Measurements from ENCODE around the gene OR10K2.
"Not testable (repeated sequence)": the region's sequence is repeated elsewhere in the genome, so short reads cannot be mapped to it uniquely, and the experiment has no call there.

Gene OR10K2, protein sequence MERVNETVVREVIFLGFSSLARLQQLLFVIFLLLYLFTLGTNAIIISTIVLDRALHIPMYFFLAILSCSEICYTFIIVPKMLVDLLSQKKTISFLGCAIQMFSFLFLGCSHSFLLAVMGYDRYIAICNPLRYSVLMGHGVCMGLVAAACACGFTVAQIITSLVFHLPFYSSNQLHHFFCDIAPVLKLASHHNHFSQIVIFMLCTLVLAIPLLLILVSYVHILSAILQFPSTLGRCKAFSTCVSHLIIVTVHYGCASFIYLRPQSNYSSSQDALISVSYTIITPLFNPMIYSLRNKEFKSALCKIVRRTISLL

DNA sequence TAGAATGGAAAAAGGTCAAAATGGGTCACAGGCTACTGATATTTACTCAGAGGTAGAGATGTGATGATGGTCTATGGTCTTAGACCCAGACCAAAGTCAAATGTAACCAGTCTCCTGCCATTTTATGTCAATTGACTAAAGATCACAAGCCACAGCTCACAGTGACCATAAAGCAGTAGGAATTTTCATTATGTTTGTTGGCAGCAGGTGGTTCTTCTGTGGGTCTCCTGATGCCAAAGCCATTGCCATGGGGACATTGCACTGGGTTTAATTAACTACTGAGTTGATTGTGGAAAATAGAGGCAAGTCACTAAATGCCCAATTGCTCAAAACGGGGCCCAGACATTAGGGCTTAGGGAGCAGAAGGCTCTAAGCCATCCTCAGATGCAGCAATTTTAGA, at the start of gene OR10K2:
TSS of gene OR10K2 (minus strand) at position 101 of the 400 bp plus-strand sequence. CDS start 5,371 bp downstream, outside the sequence.
- DNase-seq (ENCODE audit: low read depth in 2 of 2): no peak

DNA sequence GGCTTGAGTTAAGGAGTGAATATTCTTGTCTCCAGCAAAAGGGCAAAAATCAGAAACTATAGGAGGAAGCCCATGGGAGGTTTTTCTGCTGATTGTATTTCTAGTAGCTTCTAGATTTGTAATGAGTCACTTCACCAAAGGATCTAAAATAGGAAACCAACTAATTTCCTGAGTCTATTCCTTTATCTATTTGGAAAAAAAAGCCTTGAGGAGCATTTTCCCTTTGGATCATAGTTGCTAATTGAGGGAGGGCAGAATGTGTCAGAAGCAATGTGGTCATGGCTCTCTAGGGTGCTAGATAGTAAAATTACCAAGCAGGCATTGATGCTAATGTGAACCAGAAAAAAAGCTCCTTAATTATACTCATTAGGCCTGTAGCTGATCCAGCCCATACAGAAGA, 45.9 kb upstream of the OR10K2 start, which contains the start of gene OR10R2:
TSS of gene OR10R2 (plus strand) at position 301 of the 400 bp plus-strand sequence. CDS start 106 bp downstream, outside the sequence.
- no peak for DNase-seq (ENCODE audit: low read depth in 2 of 2)

DNA sequence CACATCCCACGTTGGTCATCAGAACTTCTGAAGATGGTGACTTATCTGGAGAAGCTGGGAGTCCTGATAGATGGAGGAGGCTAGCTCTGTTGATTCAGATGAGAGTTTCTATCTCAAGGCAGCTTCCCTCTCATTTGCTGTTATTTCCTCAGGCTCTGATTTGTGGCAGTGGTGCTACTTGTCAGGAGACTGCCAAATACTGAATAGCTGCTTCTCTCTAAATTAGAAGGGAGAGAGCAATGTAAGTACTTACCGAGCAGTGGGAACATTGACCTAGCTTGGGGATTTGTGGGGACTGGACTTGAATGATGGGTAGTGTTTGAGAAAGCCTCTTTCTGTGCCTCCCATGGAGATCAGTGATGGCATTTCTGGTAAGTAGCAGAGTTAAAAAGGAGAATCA, 35.5 kb upstream of the OR10K2 start, which contains the start of gene OR10K1:
TSS of gene OR10K1 (plus strand) at position 301 of the 400 bp plus-strand sequence. CDS start 3,728 bp downstream, outside the sequence.
- no peak for DNase-seq (ENCODE audit: low read depth in 2 of 2)

DNA sequence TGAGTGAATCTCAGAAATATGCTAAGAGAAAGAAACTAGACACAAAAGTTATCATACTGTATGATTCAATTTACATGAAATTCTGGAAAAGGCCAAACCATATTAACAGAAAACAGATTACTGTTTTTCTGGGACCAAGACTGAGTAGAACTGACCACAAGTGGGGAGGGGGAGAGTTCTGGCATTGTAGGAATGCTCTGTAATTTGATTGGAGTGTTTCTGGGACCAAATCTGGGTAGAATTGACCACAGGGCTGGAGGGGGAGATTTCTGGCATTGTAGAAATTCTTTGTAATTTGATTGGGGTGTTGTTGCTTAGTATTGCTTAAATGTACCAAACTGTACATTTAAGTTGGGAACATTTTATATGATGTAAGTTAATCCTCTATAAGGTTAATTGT, 32.2 kb upstream of the OR10K2 start:
- no peak for DNase-seq (ENCODE audit: low read depth in 2 of 2)

DNA sequence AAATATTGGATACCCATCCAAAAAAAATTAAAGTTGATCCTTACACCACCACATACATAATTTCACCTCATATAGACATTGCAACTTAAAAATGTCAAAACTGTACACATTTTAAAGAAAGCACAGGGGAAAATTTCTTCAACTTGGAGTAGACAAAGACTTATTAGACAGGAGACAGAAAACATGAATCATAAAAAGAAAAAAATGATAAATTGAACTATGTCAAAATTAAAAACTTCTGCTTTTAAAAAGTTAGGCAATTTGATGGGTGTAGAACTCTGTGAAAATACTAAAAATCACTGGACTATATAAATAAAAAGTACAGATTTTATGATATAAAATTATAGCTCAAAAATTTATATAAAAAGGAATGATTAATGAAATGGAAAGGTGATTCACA, 31.2 kb upstream of the OR10K2 start:
- DNase-seq (ENCODE audit: low read depth in 2 of 2): no peak

DNA sequence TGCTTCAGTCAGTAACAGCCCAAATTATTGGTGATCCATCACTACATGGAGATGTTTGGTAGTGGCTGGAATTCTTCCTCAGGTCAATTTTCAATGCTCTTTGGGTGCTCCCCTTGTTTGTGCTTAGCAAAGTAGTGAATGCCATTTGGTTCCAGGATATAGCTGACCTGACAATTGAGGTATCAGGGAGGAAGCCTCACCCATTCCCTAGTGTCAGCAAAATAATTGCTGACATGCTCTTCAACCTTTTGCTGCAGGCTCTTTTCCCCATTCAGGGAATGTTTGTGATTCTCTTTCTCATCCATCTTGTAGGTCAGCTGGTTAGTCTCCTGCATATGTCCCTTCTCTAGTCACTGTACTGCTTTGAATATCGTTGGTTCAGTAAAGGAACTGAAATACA, 28.5 kb upstream of the OR10K2 start:
- DNase-seq (ENCODE audit: low read depth in 2 of 2): no peak

DNA sequence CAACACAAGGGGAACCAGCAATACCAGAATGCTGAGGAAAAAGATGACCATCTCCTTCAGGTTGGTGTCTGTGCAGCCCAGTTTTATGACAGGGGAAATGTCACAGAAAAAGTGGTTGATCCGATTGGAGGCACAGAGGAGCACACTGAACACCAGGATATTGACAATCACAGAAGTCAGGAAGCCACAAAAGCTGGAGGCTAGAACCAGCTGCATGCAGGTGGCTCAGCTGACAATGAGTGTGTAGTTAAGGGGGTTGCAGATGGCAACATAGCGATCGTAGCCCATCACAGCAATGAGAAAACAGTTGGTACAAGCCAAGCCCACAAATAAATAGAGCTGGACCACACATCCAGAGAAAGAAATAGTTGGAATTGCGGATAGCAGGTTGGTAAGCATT, 19.3 kb upstream of the OR10K2 start:
- DNase-seq (ENCODE audit: low read depth in 2 of 2): no peak

DNA sequence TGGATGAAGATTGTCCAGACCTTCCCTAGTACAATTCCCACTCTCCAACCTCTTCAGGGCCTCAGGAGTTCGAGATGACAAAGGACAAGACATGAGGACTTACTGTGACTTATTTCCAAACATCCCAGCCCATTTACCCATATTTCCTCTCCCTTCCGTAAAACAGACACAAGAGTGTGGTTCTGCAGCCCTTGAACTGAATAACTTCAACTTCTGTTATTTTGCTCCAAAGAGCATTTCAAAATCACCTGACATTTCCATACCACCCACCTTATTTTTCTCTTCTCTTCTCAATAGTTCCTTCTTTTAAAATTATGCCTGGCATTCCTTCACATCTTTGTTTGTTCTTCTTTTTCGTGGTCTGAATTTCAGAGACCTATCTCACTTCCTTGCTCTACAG, 8.7 kb upstream of the OR10K2 start:
- no peak for DNase-seq (ENCODE audit: low read depth in 2 of 2)

DNA sequence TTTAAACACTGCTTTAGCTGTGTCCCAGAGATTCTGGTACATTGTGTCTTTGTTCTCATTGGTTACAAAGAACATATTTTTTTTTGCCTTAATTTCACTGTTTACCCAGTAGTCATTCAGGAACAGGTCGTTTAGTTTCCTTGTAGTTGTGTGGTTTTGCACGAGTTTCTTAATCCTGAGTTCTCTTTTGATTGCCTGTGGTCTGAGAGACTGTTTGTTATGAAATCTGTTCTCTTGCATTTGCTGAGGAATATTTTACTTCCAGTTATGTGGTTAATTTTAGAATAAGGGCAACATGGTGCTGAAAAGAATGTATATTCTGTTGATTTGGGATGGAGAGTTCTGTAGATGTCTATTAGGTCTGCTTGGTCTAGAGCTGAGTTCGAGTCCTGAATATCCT, 4.1 kb upstream of the OR10K2 start:
- not testable (repeated sequence) for DNase-seq (ENCODE audit: low read depth in 2 of 2)

DNA sequence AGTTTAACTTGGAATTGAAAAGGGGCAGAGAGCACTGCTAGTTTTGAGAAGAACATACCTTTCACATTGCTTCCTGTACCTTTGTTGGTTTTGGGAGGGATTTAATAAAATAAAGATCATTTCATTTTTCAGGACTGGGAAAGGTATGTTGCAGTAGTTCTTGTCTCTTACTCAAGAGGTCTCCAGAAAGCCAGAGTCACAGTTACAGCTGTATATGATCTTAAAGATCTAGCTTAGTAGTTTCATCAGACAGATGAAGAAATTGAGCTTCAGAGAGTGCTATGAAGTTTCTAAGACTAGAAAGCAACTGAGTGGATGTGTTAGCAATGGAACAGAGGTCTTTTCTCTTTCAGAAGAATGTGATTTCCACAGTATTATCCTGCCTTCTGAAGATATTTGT, 1.0 kb downstream of the OR10K2 start:
- DNase-seq (ENCODE audit: low read depth in 2 of 2): no peak

DNA sequence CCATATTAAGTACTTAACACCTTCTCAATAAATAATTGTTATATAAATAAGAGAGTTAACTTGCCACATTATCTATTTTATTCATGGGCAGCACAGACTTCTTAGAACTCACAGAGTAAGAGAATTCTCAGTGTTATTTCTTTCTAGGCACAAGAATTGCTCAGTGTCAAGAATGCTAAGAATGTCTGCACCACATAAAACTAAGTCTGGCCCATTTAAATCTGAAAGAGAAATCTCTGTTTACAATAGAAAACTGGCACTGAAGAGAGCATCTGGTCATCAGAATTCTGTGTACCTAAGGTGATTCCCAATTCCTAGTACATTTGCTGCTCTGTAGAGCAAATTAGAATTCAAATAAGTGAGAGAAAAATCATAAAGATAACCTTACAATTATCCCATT, 3.8 kb downstream of the OR10K2 start:
- DNase-seq (ENCODE audit: low read depth in 2 of 2): no peak

DNA sequence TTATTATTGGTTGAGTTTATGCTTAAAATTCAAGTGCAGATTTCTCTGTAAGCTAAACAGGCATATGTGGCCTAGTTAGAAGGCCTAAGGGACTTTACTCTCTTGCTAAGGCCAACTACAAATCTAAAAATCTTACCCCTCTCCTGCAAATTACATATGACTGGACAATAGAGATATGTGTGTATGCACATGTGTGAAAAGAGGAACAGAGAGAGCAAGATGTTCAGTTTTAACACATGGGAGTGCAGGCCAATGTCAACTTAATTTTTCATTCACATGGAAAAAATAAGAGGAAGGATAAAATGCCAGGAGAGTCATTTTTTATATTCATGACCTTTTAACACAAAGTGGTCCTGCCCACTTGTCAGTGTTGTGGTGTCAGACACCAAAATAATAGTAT, 8.5 kb downstream of the OR10K2 start:
- DNase-seq (ENCODE audit: low read depth in 2 of 2): no peak

DNA sequence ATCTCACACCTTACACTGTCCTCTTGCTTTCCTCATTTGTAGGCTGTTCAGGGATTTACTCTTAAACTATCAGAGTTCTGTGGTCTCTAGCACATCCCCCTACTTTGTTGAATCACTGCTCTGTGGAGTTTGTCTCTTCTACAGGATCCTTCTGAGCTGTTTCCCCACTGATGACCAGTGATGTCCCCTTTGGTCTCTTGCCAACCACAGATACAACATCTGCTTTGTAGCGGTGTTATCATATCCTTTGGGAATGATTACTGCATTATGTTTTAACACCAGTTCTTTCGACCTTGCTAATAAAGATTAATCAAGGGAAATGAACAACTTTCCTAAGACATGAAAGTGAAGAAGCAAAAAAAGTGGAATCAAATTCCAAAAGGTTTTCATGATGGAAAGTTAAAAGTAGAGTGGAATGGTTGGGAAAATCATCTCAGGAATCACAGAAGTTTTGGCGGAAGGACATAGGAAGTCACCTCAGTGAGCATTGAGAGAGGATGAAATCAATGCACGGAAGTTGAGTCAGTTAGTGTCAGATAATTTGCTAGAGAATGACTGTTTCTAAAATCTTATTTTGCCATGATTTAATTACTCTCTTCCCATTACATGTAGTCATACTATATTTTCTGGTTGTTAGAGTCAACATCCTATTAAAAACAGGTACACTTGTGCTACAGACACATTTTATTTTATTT, 11.2 kb downstream of the OR10K2 start:
- DNase-seq (ENCODE audit: low read depth in 2 of 2): no peak

DNA sequence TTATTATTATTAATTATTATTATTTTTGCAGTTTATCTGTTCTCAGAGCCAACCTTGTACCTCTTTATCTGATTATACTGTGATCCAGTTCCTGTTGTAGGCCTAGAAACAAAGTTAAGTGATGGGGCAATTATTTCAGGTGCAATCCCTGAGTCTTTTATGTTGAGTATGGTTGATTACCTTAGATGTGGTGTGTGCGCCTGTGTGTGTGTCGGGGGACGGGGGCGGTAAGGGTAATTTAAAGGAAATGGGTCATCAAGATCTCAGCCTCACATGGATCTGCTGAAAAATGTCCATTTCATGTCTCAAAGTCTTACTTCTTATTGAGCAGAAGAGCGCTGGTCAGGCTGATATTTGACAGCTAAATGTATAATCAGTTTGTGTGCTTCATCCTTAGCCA, 18.9 kb downstream of the OR10K2 start:
- DNase-seq (ENCODE audit: low read depth in 2 of 2): no peak

DNA sequence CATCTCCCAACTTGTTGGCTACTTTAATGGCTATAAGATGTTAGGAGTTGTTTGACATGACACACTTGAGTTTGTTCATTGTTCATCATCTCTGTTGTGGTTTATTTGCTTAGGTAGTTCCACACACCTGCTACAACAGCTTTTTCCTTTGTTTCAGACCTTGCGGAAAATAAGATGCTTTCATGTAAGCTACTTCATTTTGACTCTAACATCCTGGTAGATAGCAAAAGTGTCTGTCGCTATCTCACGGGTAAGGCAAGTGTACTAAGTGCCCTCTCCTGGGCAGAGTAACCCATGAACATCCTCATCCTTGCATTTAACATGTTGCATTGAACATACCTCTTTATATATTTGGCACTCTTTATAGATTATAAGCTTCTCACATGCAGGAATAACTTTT, 25.2 kb downstream of the OR10K2 start:
- DNase-seq (ENCODE audit: low read depth in 2 of 2): no peak

DNA sequence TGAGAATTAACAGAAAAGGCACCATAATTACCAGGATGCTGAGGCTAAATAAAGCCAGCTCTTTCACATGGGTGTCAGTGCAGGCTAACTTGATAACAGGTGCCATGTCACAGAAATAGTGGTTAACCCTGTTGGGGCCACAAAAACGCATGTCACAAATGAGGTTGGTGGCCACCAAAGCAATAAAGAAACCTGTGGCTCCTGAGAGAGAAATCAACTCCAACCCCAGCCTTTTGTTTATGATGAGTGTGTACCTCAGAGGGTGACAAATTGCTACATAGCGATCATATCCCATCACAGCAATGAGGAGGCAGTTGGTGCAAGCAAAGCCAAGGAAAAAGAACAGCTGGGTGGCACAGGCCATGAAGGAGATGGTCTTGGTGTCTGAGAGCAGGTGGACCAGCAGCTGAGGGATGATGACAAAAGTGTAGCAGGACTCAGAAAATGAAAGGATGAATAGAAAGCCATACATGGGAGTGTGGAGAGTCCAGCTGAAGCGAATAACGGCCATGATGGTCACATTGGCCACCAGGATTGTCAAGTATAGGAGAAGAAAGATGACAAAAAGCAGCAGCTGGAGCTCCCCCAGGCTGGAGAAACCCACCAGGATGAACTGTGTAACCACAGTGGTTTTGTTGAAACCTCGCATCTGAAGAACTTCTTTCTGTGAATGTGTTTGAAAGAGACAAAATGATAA, 27.1 kb downstream of the OR10K2 start, which contains the start of gene OR10T2:
TSS of gene OR10T2 (minus strand) at position 649 of the 697 bp plus-strand sequence. CDS start at position 649, 0 bp downstream.
- no peak for DNase-seq (ENCODE audit: low read depth in 2 of 2)

DNA sequence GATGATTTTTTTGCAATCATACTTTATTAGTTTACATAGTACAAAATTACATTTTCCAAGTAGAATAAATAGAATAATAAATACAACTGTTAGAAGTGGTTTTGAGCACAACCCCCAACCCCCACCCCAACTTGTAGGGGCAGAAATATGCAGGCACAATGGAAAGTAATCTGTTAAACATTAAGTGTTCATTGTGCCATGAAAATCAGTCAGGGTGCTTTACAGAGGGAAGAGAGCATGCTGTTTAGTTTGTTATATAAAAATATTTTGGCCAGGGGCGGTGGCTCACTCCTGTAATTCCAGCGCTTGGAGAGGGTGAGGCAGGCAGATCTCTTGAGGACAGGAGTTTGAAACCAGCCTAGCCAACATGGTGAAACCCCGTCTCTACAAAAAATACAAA, 29.4 kb downstream of the OR10K2 start:
- DNase-seq (ENCODE audit: low read depth in 2 of 2): no peak

DNA sequence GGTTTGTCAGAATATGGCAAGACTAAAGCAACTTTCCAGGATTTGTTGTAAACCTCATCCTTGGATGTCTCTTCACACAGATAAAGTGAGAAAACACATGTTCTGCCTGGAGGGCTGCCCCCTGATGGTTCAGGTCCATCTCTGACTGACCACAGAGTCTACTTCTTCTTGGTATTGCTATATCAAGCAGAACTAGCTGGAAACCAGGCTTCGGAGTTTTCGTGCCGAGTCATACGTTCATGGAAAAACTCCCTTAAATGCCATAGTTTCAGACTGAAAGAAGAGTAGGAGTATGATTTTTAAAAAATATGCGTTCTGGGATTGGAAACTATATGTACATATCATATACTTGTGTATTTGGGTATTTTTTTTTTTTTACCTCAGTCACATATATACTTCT, 32.6 kb downstream of the OR10K2 start:
- no peak for DNase-seq (ENCODE audit: low read depth in 2 of 2)

DNA sequence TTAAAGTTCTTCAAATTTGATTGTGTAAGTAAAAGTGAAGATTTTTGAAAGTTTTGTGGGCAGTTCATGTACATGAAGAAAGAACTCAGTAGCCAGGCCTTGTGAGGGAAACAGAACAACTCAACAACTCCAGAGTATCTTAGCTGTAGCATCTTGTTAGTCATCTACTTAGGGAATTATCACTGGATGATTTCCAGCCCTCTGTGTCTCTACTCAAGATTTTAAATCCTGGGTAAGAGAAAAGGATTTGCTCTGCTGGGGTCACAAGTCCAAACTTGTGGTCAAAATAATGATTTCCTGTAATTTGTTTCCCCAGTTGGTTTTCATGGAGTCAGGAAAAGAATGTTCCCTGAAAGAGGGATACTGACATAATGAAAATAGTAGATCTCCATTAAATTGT, 34.9 kb downstream of the OR10K2 start:
- no peak for DNase-seq (ENCODE audit: low read depth in 2 of 2)

DNA sequence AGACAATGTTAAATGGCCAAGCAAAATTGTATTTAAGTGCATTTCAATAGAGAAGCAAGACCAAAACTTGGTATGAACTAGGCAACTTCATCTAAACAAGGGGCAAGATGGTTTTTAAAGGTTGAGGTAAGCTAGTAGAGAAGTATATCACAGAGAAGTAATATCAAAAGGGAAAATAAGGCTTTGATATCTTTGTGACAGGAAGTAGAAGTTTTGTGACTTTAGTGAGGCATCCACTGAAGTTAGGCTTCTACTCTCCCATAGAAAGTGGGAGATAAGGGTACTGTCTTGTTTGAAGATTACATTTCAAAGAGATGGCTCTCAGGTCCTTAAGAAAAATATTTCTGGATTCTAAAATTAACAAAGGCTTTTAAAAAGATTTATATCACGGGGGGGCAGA, 35.7 kb downstream of the OR10K2 start:
- no peak for DNase-seq (ENCODE audit: low read depth in 2 of 2)

DNA sequence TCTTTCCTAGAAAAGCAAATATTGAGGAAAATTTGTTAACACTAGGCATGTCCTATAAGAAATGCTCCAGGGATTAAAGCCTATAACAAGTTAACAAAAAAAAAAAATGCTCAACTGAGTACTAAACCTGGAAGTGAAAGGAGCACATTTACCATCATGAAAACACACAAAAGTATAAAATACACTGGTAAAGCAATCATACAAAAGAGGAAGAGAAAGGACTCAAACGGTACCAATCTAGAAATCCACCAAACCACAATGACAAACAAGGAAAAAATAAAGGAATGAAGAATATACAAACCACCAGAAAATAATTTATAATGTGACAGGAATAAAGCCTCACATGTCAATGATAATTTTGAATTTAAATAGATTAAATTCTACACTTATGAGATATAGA, 51.2 kb downstream of the OR10K2 start:
- DNase-seq (ENCODE audit: low read depth in 2 of 2): no peak

DNA sequence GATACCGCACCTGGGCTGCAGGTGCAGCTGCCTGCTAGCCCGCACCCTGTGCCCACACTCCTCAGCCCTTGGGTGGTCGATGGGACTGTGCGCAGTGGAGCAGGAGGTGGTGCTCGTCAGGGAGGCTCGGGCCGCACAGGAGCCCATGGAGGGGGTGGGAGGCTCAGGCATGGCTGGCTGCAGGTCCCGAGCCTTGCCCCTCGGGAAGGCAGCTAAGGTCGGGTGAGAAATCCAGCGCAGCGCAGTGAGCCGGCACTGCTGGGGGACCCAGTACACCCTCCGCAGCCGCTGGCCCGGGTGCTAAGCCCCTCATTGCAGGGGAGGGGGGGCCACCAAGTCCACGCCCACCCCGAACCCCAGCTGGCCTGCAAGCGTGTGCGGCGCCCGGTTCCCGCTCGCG, 51.9 kb downstream of the OR10K2 start:
- not testable (repeated sequence) for DNase-seq (ENCODE audit: low read depth in 2 of 2)
